HepG2 (cell line): ENCODE data around the gene MDP1. TPM values are rescaled to one million over a fixed set of nuclear protein-coding genes. Genes with fewer than 3 reads are reported as not detected.
A peak's percentile ranks its signal among the peaks of the same experiment; 100 is the strongest.

ENCODE experiments used
- ATAC-seq: fragments of 200-7000 bp; cut with Tn5 transposase; 3 replicates; pipeline ENCODE4 v1.9.1; 2020; ENCODE audit warnings: mild to moderate bottlenecking, moderate library complexity
- BruUV-seq: library from RNA; stranded (reverse); fragments of 400-500 nt; replicated peaks from 2 replicates; lab custom pipeline; 2021; lab: Mats Ljungman, UMichigan
- CTCF ChIA-PET: fragments of 300-600 bp; formaldehyde crosslinking; extraction: SDS; loops from one replicate; lab custom pipeline; 2021; ENCODE audit warnings: low total read pairs, inconsistent platforms, low intra/inter-chr PET ratio; lab: Yijun Ruan, JAX
- POLR2A ChIA-PET: fragments of 350-600 bp; sonication (Branson Sonifier 250); formaldehyde crosslinking; loops from one replicate; lab custom pipeline; 2020; ENCODE audit warnings: antibody characterized with exemption, inconsistent platforms; lab: Yijun Ruan, JAX
- DNase-seq: peaks from one replicate; pipeline ENCODE4 v3.0.0-alpha.2; 2015; ENCODE audit warnings: low spot score
- FAIRE-seq: peaks from 3 replicates; lab custom pipeline; 2011; peaks lifted over from hg19 to GRCh38; lab: Jason Lieb, UNC
- H2AFZ ChIP-seq: one replicate; pipeline ENCODE4 v1.6.1; 2011; ENCODE audit warnings: low read length, inconsistent platforms
- H3K27ac ChIP-seq: fragments of 300-600 bp; 3 replicates; pipeline ENCODE4 v1.8.0; 2011; ENCODE audit warnings: mixed run types, mild to moderate bottlenecking, mixed read lengths, low read length, inconsistent platforms; ENCODE audit not compliant: insufficient read depth; ENCODE audit errors: extremely low read length
- H3K27me3 ChIP-seq, 2 experiments: fragments of 200-600 bp in 1 of 2; 2 replicates in 1 of 2; 3 replicates in 1 of 2; pipeline versions ENCODE4 v1.6.0 to v1.8.0; 2011; ENCODE audit warnings: low read length in 2 of 2, mild to moderate bottlenecking in 2 of 2, moderate library complexity in 2 of 2, inconsistent platforms in 1 of 2; ENCODE audit not compliant: insufficient read depth in 2 of 2, control insufficient read depth in 1 of 2
- H3K36me3 ChIP-seq, 2 experiments: fragments of 200-600 bp in 1 of 2; replicated peaks in 1 of 2; 2 replicates in 1 of 2; 3 replicates in 1 of 2; pipeline versions ENCODE4 v1.5.1 to v1.8.0; 2011; ENCODE audit warnings: low read length in 2 of 2, inconsistent platforms in 1 of 2; ENCODE audit not compliant: insufficient read depth in 2 of 2, control insufficient read depth in 1 of 2
- H3K4me1 ChIP-seq: 2 replicates; pipeline ENCODE4 v1.5.1; 2012; ENCODE audit warnings: low read length, inconsistent platforms; ENCODE audit not compliant: insufficient read depth
- H3K4me2 ChIP-seq: 2 replicates; pipeline ENCODE4 v1.6.0; 2011; ENCODE audit warnings: low read depth, low read length, inconsistent platforms
- H3K4me3 ChIP-seq, 3 experiments: fragments of 200-600 bp in 1 of 3; sonication (generic), shearing (Covaris generic) in 1 of 3; replicated peaks in 1 of 3; 2 replicates each; pipeline ENCODE4 v1.5.1; 2011 to 2016; ENCODE audit warnings: low read length in 3 of 3, inconsistent platforms in 2 of 3, low read depth in 2 of 3, mild to moderate bottlenecking in 2 of 3, control low read depth in 1 of 3, mixed read lengths in 1 of 3; ENCODE audit not compliant: insufficient read depth in 1 of 3
- H3K79me2 ChIP-seq: one replicate; pipeline ENCODE4 v1.6.1; 2011; ENCODE audit warnings: low read length, inconsistent platforms; ENCODE audit not compliant: insufficient read depth
- H3K9ac ChIP-seq: 2 replicates; pipeline ENCODE4 v1.6.0; 2011; ENCODE audit warnings: mild to moderate bottlenecking, low read depth, low read length, inconsistent platforms; ENCODE audit not compliant: insufficient read depth
- H3K9me3 ChIP-seq: 2 replicates; pipeline ENCODE4 v1.5.1; 2012; ENCODE audit warnings: mild to moderate bottlenecking, low read length
- H4K20me1 ChIP-seq: 2 replicates; pipeline ENCODE4 v1.6.0; 2011; ENCODE audit warnings: inconsistent platforms, mild to moderate bottlenecking, low read length, moderate library complexity; ENCODE audit not compliant: insufficient read depth
- CCDC6 ChIP-seq: sonication (generic); formaldehyde crosslinking; IDR thresholded peaks from 2 replicates; pipeline ENCODE4 v1.8.1; 2022; ENCODE audit warnings: mild to moderate bottlenecking, missing genetic modification reagents, moderate library complexity
- DMAP1 ChIP-seq: IDR thresholded peaks from 2 replicates; pipeline ENCODE4 v1.6.1; 2016
- KDM3A ChIP-seq: IDR thresholded peaks from 2 replicates; pipeline ENCODE4 v1.6.1; 2018; ENCODE audit warnings: low read depth, missing compliant biosample characterization
- NR1H2 ChIP-seq: sonication (generic); formaldehyde crosslinking; IDR thresholded peaks from 2 replicates; pipeline ENCODE4 v1.8.1; 2022; ENCODE audit warnings: low read depth, missing genetic modification reagents, borderline replicate concordance
- PAX8 ChIP-seq: sonication (generic); formaldehyde crosslinking; IDR thresholded peaks from 2 replicates; pipeline ENCODE4 v1.8.0; 2022; ENCODE audit warnings: mild to moderate bottlenecking, missing genetic modification reagents, borderline replicate concordance
- POLR2G ChIP-seq: fragments of 200-400 bp; formaldehyde crosslinking; IDR thresholded peaks from 2 replicates; pipeline ENCODE4 v1.6.1; 2018; ENCODE audit warnings: mild to moderate bottlenecking, low read depth, low read length, moderate library complexity
- ZNF232 ChIP-seq: sonication (generic); formaldehyde crosslinking; IDR thresholded peaks from 2 replicates; pipeline ENCODE4 v1.4.0; 2020; ENCODE audit warnings: missing genetic modification reagents, borderline replicate concordance
- ZNF740 ChIP-seq: sonication (generic); formaldehyde crosslinking; IDR thresholded peaks from 2 replicates; pipeline ENCODE4 v1.4.0; 2020; ENCODE audit warnings: missing genetic modification reagents
- ZNF749 ChIP-seq: sonication (generic); formaldehyde crosslinking; IDR thresholded peaks from 2 replicates; pipeline ENCODE4 v1.8.0; 2022; ENCODE audit warnings: mild to moderate bottlenecking, missing genetic modification reagents, moderate library complexity, borderline replicate concordance
- whole genome bisulfite sequencing: methylation state at CpG from one replicate; pipeline ENCODE4 v1.1.6; 2017; ENCODE audit warnings: low lambda C conversion rate; 5-methylcytosine and 5-hydroxymethylcytosine counted together
- in situ Hi-C: cut with HindIII; loops from 2 replicates; pipeline ENCODE4 v1.10.0; 2017; ENCODE audit warnings: low pct_unique_long_range_greater_than_20kb; ENCODE audit not compliant: extremely low pct_ligation_motif_present
- intact Hi-C: fragments of 100-400 bp; cut with micrococcal nuclease; formaldehyde crosslinking; loops from one replicate; pipeline ENCODE4 v1.10.0; 2022; ENCODE audit not compliant: unreplicated experiment
- polyA plus RNA-seq, 8 experiments: library from polyadenylated mRNA; depleted of rRNA in 3 of 8; stranded (reverse) in 7 of 8; unstranded in 1 of 8; fragments of >200 nt; fragmentation: Illumina TruSeq in 4 of 8; extraction: Trizol in 4 of 8; gene quantifications; 2 replicates each; pipeline versions ENCODE4 v1.2.1 to v1.2.3, GENCODE V29; 2011 to 2016; ENCODE audit warnings: low read depth in 4 of 8, missing spikeins in 1 of 8, mixed read lengths in 1 of 8; ENCODE audit not compliant: insufficient read depth in 1 of 8
- total RNA-seq, 5 experiments: library from RNA; depleted of rRNA; stranded (reverse); fragments of >200 nt; fragmentation: Illumina TruSeq; extraction: Trizol; gene quantifications; 2 replicates each; pipeline ENCODE4 v1.2.3, GENCODE V29; 2016; ENCODE audit warnings: low read depth in 1 of 5

Gene MDP1
- total and polyA plus RNA-seq, 2 of the 13 experiments (the other 11 are each of a cell fraction or from before 2014, with no cell fraction given), result 44.1 to 48.7 TPM

- Histone ChIP-seq H3K4me1 (no peaks in the 10 kb centered on the region), H3K27ac (no peak overlapping the region), H4K20me1 (no peaks in the 10 kb centered on the region), H3K27me3 (no peaks in the 10 kb centered on the region), H3K79me2 (no peaks in the 10 kb centered on the region), H3K4me3 (no peak overlapping the region), H2AFZ (no peak overlapping the region), H3K9me3 (no peaks in the 10 kb centered on the region), H3K4me2 (no peak overlapping the region), H3K36me3 (peaks cover 54 to 59% of the 10 kb centered on the region in 2 experiments), H3K9ac (no peak overlapping the region)
- ChIA-PET POLR2A (interaction anchor here (0.6 to 8.1 kb wide), 12 partner anchors 8 to 66 kb away, joined by 3 to 65 read pairs (median 5); partner anchors contain the start of genes CHMP4A, DCAF11, EMC9 and IPO4), CTCF (no interaction called here)
- no peak for ATAC-seq
- in situ Hi-C loops (no loop called here), intact Hi-C loops (no loop called here)
- no peak for FAIRE-seq
- WGBS, result 86% methylated on average over 12 of the region's 12 CpGs
- DNase-seq, result no peak
- TF ChIP-seq PAX8 (CRISPR knock-in tag), result no peak
- TF ChIP-seq ZNF232 (CRISPR knock-in tag), result no peak
- TF ChIP-seq NR1H2 (CRISPR knock-in tag), result 0 out of 2 replicates have a peak, but pooled peaks have one; percentile 23
- no peak for TF ChIP-seq ZNF740 (CRISPR knock-in tag)
- TF ChIP-seq KDM3A (CRISPR knock-in tag), result no peak
- no peak for TF ChIP-seq ZNF749 (CRISPR knock-in tag)
- TF ChIP-seq DMAP1 (CRISPR knock-in tag), result no peak
- TF ChIP-seq CCDC6, result 0 out of 2 replicates have a peak, but pooled peaks have one; percentile 20
- peak; percentile 26; the same call in 1 of the 2 replicates for TF ChIP-seq POLR2G
- BruUV-seq, result no TSS peak
Measured at GRCh38 chr14:24178399-24179178, 37.3 kb downstream of the MDP1 start.
